Kidney (tissue), 22 donors: Measurements from ENCODE around the gene DNAI4. TPM values are rescaled to one million over a fixed set of nuclear protein-coding genes. Genes with fewer than 3 reads are reported as not detected.
"Not testable (repeated sequence)": the region's sequence is repeated elsewhere in the genome, so short reads cannot be mapped to it uniquely, and the experiment has no call there.

Source experiments
- DNase-seq, 5 donors: peaks; one replicate each; pipeline ENCODE4 v3.0.0-alpha.2; 2013 to 2020
- FAIRE-seq: peaks from 2 replicates; lab custom pipeline; 2012; peaks lifted over from hg19 to GRCh38; lab: Jason Lieb, UNC
- H3K27ac ChIP-seq, 2 donors: one replicate each; pipeline ENCODE4 v1.7.0; 2013; ENCODE audit warnings: low read depth in 2 of 2, low read length in 2 of 2, inconsistent platforms in 1 of 2
- H3K27me3 ChIP-seq: one replicate; pipeline ENCODE4 v1.7.1; 2013; ENCODE audit warnings: low read length, inconsistent platforms; ENCODE audit not compliant: control insufficient read depth, insufficient read depth
- H3K36me3 ChIP-seq, 3 donors: one replicate each; pipeline versions ENCODE4 v1.7.0 to v1.7.1; 2013; ENCODE audit warnings: low read length in 3 of 3, control low read depth in 1 of 3, inconsistent platforms in 1 of 3; ENCODE audit not compliant: insufficient read depth in 3 of 3, control insufficient read depth in 2 of 3
- H3K4me1 ChIP-seq, 3 donors: one replicate each; pipeline versions ENCODE4 v1.7.0 to v1.7.1; 2013; ENCODE audit warnings: low read length in 3 of 3, inconsistent platforms in 1 of 3, low read depth in 1 of 3; ENCODE audit not compliant: control insufficient read depth in 2 of 3, insufficient read depth in 2 of 3
- H3K4me3 ChIP-seq, 3 donors: one replicate each; pipeline versions ENCODE4 v1.7.0 to v1.8.1; 2013; ENCODE audit warnings: low read length in 3 of 3, control low read depth in 1 of 3, inconsistent platforms in 1 of 3
- H3K9ac ChIP-seq, 3 donors: one replicate each; pipeline versions ENCODE4 v1.7.0 to v1.7.1; 2013; ENCODE audit warnings: low read length in 3 of 3, control low read depth in 1 of 3, inconsistent platforms in 1 of 3
- H3K9me3 ChIP-seq, 3 donors: one replicate each; pipeline versions ENCODE4 v1.7.0 to v1.7.1; 2013; ENCODE audit warnings: low read length in 3 of 3, control low read depth in 1 of 3, inconsistent platforms in 1 of 3; ENCODE audit not compliant: control insufficient read depth in 2 of 3, insufficient read depth in 1 of 3
- CTCF ChIP-seq: IDR thresholded peaks from 3 replicates; pipeline ENCODE4 v1.5.1; 2012; ENCODE audit warnings: mild to moderate bottlenecking, moderate library complexity, borderline replicate concordance; ENCODE audit not compliant: insufficient read depth; ENCODE audit errors: extremely low read depth
- intact Hi-C: fragments of 100-400 bp; cut with DNase I; formaldehyde crosslinking; loops from one replicate; pipeline ENCODE4 v1.11.1; 2022
- long read RNA-seq, 10 donors: library from polyadenylated mRNA in 1 of 10; unstranded in 1 of 10; transcript quantifications; one replicate each; pipeline ENCODE4 v2.0.0 and lab custom pipeline, GENCODE V29; 2021 to 2026
- polyA plus RNA-seq: library from polyadenylated mRNA; stranded (reverse); fragments of 350-450 nt; fragmentation: Illumina TruSeq; extraction: RNeasy Lipid Tissue Mini Kit (QIAGEN cat#74804); gene quantifications from one replicate; pipeline ENCODE4 v1.2.3, GENCODE V29; 2014; ENCODE audit warnings: low read depth, low replicate concordance; ENCODE audit not compliant: insufficient read depth
- total RNA-seq: library from RNA; stranded (reverse); fragmentation: NEBNext Ultra II Directional; extraction: Animal tissue kit (Norgen Biotek cat#: 25700); gene quantifications from one replicate; pipeline ENCODE4 v1.2.1, GENCODE V29; 2021
- donor health status: control.
- donor health status: control.
- donor health status: control.
- donor health status: control.
- donor health status: control.
- donor health status: DM: yes; HTN: yes; CAD: no.
- donor health status: Normal renal cell carcinoma (clear cell type).

Gene DNAI4, protein sequence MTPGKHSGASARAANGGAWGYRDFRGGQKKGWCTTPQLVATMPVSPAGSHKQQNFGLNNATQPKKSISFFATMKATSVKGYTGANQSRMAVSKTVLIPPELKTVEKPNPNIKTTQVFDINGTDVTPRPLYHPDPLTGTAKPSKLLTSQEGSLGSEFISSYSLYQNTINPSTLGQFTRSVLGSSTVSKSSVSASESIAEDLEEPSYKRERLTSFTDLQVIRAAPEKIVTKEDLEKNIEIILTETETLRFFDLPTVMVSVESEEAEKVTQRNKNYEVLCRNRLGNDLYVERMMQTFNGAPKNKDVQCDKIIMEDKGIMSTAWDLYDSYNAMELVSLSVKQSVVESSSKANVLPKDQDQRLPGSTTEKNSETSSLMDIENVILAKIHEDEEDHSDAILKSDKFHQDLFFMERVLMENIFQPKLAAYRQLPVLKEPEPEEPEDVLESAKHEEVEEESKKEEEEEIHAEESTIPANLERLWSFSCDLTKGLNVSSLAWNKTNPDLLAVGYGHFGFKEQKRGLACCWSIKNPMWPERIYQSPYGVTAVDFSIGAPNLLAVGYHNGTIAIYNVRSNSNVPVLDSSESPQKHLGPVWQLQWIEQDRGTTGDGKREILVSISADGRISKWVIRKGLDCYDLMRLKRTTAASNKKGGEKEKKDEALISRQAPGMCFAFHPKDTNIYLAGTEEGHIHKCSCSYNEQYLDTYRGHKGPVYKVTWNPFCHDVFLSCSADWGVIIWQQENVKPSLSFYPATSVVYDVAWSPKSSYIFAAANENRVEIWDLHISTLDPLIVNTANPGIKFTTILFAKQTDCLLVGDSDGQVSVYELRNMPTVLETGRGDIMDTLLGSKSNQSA
- 26.8 TPM for total RNA-seq
- 4.1 TPM for polyA plus RNA-seq
- long read RNA-seq, donor 1, partial matches to known transcripts = 0 of 1 reads
- long read RNA-seq, donor 1, other reads (novel, unspliced or antisense) = 0 of 1 reads
- long read RNA-seq, donor 2, partial matches to known transcripts = 0 of 1 reads
- long read RNA-seq, donor 2, other reads (novel, unspliced or antisense) = 0 of 1 reads
- long read RNA-seq, donor 3, partial matches to known transcripts = 0 of 8 reads
- long read RNA-seq, donor 3, other reads (novel, unspliced or antisense) = 5 of 8 reads
- long read RNA-seq, donor 4 = 0 reads
- long read RNA-seq, donor 5 = 0 reads
- long read RNA-seq, donor 6 = 0 reads
- long read RNA-seq, donor 7, partial matches to known transcripts = 0 of 7 reads
- long read RNA-seq, donor 7, other reads (novel, unspliced or antisense) = 6 of 7 reads
- long read RNA-seq, donor 8, partial matches to known transcripts = 0 of 1 reads
- long read RNA-seq, donor 8, other reads (novel, unspliced or antisense) = 0 of 1 reads
- long read RNA-seq, donor 9, partial matches to known transcripts = 0 of 1 reads
- long read RNA-seq, donor 9, other reads (novel, unspliced or antisense) = 0 of 1 reads
- long read RNA-seq, donor 10, partial matches to known transcripts = 5 of 14 reads
- long read RNA-seq, donor 10, other reads (novel, unspliced or antisense) = 6 of 14 reads

- Histone ChIP-seq H3K9me3 (no peaks in the 10 kb centered on the region), H3K4me1 (peaks cover 0 to 17% (median 8%) of the 10 kb centered on the region in 3 donors), H3K4me3 (peak within 1 kb of the TSS; percentile 85 to 98 (median 90)), H3K36me3 (no peaks in the 10 kb centered on the region), H3K27me3 (no peaks in the 10 kb centered on the region), H3K27ac (peak within 1 kb of the TSS; percentile 92 to 96), H3K9ac (peak within 1 kb of the TSS; percentile 65 to 86 (median 83))
- TF ChIP-seq CTCF = peak; percentile 1
- FAIRE-seq (peak; percentile 83), DNase-seq (peak; percentile 99 to 100 (median 99))
- intact Hi-C loops = no loop called here
Measured at GRCh38 chr1:66924756-66925557, at the start of gene DNAI4, which contains the start of gene MIER1. Gene DNAI4 (minus strand): TSS chr1:66924856. CDS start chr1:66924831, 25 bp downstream. Gene MIER1 (plus strand): TSS chr1:66924990. CDS start chr1:66925029, 39 bp downstream.

DNA sequence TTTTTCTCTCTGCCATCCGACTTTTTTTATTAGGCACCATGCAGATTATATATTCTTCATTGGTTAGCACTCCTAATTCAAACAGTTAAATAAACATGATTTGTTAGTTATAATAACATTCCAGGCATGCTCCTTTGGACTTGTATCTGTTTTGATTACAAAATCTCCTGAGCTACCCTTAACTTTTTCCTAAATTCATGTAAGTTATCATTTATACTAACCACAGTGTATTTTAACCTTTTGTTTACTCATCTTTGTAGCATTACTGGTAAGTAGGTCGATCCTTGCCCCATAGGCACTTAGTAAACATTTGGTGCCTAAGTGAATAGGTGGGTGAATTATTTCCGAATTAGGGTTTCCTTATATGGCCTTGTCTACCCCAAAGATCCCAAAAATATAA, 43.9 kb upstream of the DNAI4 start:
- Histone ChIP-seq H3K9me3 (peaks cover 0 to 4% (median 0%) of the 10 kb centered on the region in 3 donors), H3K4me3 (no peak overlapping the region), H3K27ac (no peak overlapping the region), H3K36me3 (peaks cover 2 to 24% (median 7%) of the 10 kb centered on the region in 3 donors), H3K9ac (no peak overlapping the region), H3K4me1 (no peaks in the 10 kb centered on the region), H3K27me3 (no peaks in the 10 kb centered on the region)
- TF ChIP-seq CTCF = no peak
- FAIRE-seq (no peak), DNase-seq (no peak)
- intact Hi-C loops = no loop called here

- H3K27me3 ChIP-seq, intact Hi-C loops, H3K4me3 ChIP-seq, H3K4me1 ChIP-seq, FAIRE-seq, H3K9ac ChIP-seq, DNase-seq, H3K9me3 ChIP-seq, H3K27ac ChIP-seq: not testable (repeated sequence)
- peaks cover 2 to 39% (median 12%) of the 10 kb centered on the region in 3 donors for H3K36me3 ChIP-seq
Measured at GRCh38 chr1:66966188-66966873, 41.7 kb upstream of the DNAI4 start.
